Upper lobe of left lung (tissue), 6 donors: Measurements from ENCODE around the gene MIPOL1. TPM values are rescaled to one million over a fixed set of nuclear protein-coding genes. Genes with fewer than 3 reads are reported as not detected.
A peak's percentile ranks its signal among the peaks of the same experiment; 100 is the strongest.

Source experiments
- ATAC-seq, 2 donors: fragments of 200-7000 bp; cut with Tn5 transposase; one replicate each; pipeline ENCODE4 v1.9.1; 2022; ENCODE audit warnings: mild to moderate bottlenecking in 2 of 2, moderate library complexity in 2 of 2; ENCODE audit not compliant: low FRiP score in 2 of 2
- DNase-seq, 2 donors: peaks; one replicate each; pipeline ENCODE4 v3.0.0-alpha.2; 2019 to 2020
- H3K27ac ChIP-seq, 4 donors: fragments of 200-600 bp; sonication (generic); one replicate each; pipeline ENCODE4 v1.5.1; 2016 to 2019
- H3K27me3 ChIP-seq, 4 donors: fragments of 200-600 bp; sonication (generic); one replicate each; pipeline ENCODE4 v1.5.1; 2017 to 2019
- H3K36me3 ChIP-seq, 4 donors: fragments of 200-600 bp; sonication (generic); one replicate each; pipeline ENCODE4 v1.5.1; 2016 to 2019
- H3K4me1 ChIP-seq, 4 donors: fragments of 200-600 bp; sonication (generic); one replicate each; pipeline ENCODE4 v1.5.1; 2018 to 2019
- H3K4me3 ChIP-seq, 4 donors: fragments of 200-600 bp; sonication (generic); one replicate each; pipeline ENCODE4 v1.5.1; 2017 to 2019; ENCODE audit warnings: mild to moderate bottlenecking in 2 of 4, moderate library complexity in 1 of 4
- H3K9me3 ChIP-seq, 4 donors: fragments of 200-600 bp; sonication (generic); one replicate each; pipeline ENCODE4 v1.5.1; 2018 to 2019
- CTCF ChIP-seq, 6 experiments: fragments of 450-650 bp in 4 of 6; fragments of 200-600 bp in 2 of 6; sonication (generic) in 2 of 6; IDR thresholded peaks; one replicate each; pipeline ENCODE4 v1.5.1; 2016 to 2019; ENCODE audit warnings: antibody characterized with exemption in 6 of 6
- EP300 ChIP-seq, 4 donors: sonication (generic); formaldehyde crosslinking; IDR thresholded peaks; one replicate each; pipeline ENCODE4 v1.5.1; 2017; ENCODE audit warnings: antibody characterized with exemption in 4 of 4, control low read depth in 2 of 4
- POLR2A ChIP-seq, 4 donors: fragments of 450-650 bp; IDR thresholded peaks; one replicate each; pipeline ENCODE4 v1.5.1; 2016 to 2017; ENCODE audit warnings: antibody characterized with exemption in 4 of 4, mild to moderate bottlenecking in 2 of 4
- POLR2AphosphoS5 ChIP-seq, 2 donors: sonication (generic); formaldehyde crosslinking; IDR thresholded peaks; one replicate each; pipeline ENCODE4 v1.5.1; 2017; ENCODE audit warnings: antibody characterized with exemption in 2 of 2
- WGBS, 2 donors: methylation state at CpG; one replicate each; pipeline ENCODE4 v1.1.5; 2017 to 2018; 5-methylcytosine and 5-hydroxymethylcytosine counted together
- total RNA-seq, 6 donors: library from RNA; depleted of rRNA in 4 of 6; stranded (reverse); fragments of >200 nt in 4 of 6; gene quantifications; one replicate each; pipeline versions ENCODE4 v1.1.0 to v1.2.1, GENCODE V29; 2016 to 2021
- donor health status: DM: no; HTN: no; CAD: no; lungs with moderate emphysema.
- donor health status: DM: no; HTN: yes; CAD: no; lungs with severe emphysema.

MIPOL1 gene
- total RNA-seq, 6 donors from 2014 or later = 4.1 to 32.6 (median 8.4) TPM

GRCh38 chr14:37490607-37491006, 292.9 kb downstream of the MIPOL1 start:
- Histone ChIP-seq H3K4me1 (peaks cover 0 to 2% (median 0%) of the 10 kb centered on the region in 4 donors), H3K27ac (no peak overlapping the region), H3K36me3 (no peaks in the 10 kb centered on the region), H3K4me3 (no peak overlapping the region), H3K27me3 (no peaks in the 10 kb centered on the region), H3K9me3 (no peaks in the 10 kb centered on the region)
- DNase-seq = no peak
- TF ChIP-seq CTCF (IDR thresholded peaks at IDR 0.05) = no peak
- no peak for ATAC-seq
- WGBS, 2 donors = 91 to 92% methylated on average over 3 of the region's 3 CpGs

GRCh38 chr14:37491076-37491475, 293.3 kb downstream of the MIPOL1 start:
- H3K27me3 ChIP-seq = no peaks in the 10 kb centered on the region
- DNase-seq = peak in 1 of 2 donors; percentile 60
- no peaks in the 10 kb centered on the region for H3K36me3 ChIP-seq
- WGBS, 2 donors = 73 to 87% methylated on average over 5 of the region's 5 CpGs
- no peak for ATAC-seq
- TF ChIP-seq POLR2AphosphoS5 (IDR thresholded peaks at IDR 0.05) = no peak
- TF ChIP-seq EP300 (IDR thresholded peaks at IDR 0.05) = peak in 1 of 4 donors; percentile 10
- no peaks in the 10 kb centered on the region for H3K9me3 ChIP-seq
- H3K4me3 ChIP-seq = no peak overlapping the region
- H3K27ac ChIP-seq = no peak overlapping the region
- peaks cover 0 to 2% (median 0%) of the 10 kb centered on the region in 4 donors for H3K4me1 ChIP-seq

- Histone ChIP-seq H3K27me3 (no peaks in the 10 kb centered on the region), H3K27ac (no peak overlapping the region), H3K4me3 (no peak overlapping the region), H3K36me3 (no peaks in the 10 kb centered on the region), H3K4me1 (peaks cover 0 to 2% (median 0%) of the 10 kb centered on the region in 4 donors), H3K9me3 (no peaks in the 10 kb centered on the region)
- DNase-seq (no peak), ATAC-seq (no peak)
- 83 to 89% methylated on average over 2 of the region's 2 CpGs for WGBS, 2 donors
- TF ChIP-seq POLR2AphosphoS5 (IDR thresholded peaks at IDR 0.05) (no peak), POLR2A (IDR thresholded peaks at IDR 0.05) (no peak), CTCF (IDR thresholded peaks at IDR 0.05) (no peak), EP300 (IDR thresholded peaks at IDR 0.05) (no peak)
Measured at GRCh38 chr14:37493606-37494005, 295.9 kb downstream of the MIPOL1 start.

GRCh38 chr14:37497422-37497821, 299.7 kb downstream of the MIPOL1 start:
- no peak for TF ChIP-seq POLR2A (IDR thresholded peaks at IDR 0.05)
- no peak for TF ChIP-seq POLR2AphosphoS5 (IDR thresholded peaks at IDR 0.05)
- TF ChIP-seq CTCF (IDR thresholded peaks at IDR 0.05) = no peak
- no peak for TF ChIP-seq EP300 (IDR thresholded peaks at IDR 0.05)
- DNase-seq = no peak
- Histone ChIP-seq H3K4me1 (no peaks in the 10 kb centered on the region), H3K36me3 (peaks cover 0 to 10% (median 1%) of the 10 kb centered on the region in 4 donors), H3K27me3 (no peaks in the 10 kb centered on the region), H3K27ac (no peak overlapping the region), H3K9me3 (no peaks in the 10 kb centered on the region), H3K4me3 (no peak overlapping the region)
- WGBS, 2 donors = 90 to 95% methylated on average over 2 of the region's 2 CpGs
- no peak for ATAC-seq

GRCh38 chr14:37501877-37502276, 304.1 kb downstream of the MIPOL1 start:
- no peak for ATAC-seq

More at GRCh38 chr14:37501877-37502276, 304.1 kb downstream of the MIPOL1 start:
- Histone ChIP-seq H3K27ac (no peak overlapping the region), H3K4me3 (no peak overlapping the region), H3K36me3 (peaks cover 0 to 10% (median 1%) of the 10 kb centered on the region in 4 donors), H3K4me1 (no peaks in the 10 kb centered on the region), H3K27me3 (no peaks in the 10 kb centered on the region), H3K9me3 (no peaks in the 10 kb centered on the region)
- WGBS, 2 donors = 87 to 94% methylated on average over 3 of the region's 5 CpGs
- DNase-seq = peak in 1 of 2 donors; percentile 9
- TF ChIP-seq CTCF (IDR thresholded peaks at IDR 0.05) = no peak
- TF ChIP-seq POLR2A (IDR thresholded peaks at IDR 0.05) = no peak
- no peak for TF ChIP-seq EP300 (IDR thresholded peaks at IDR 0.05)
- TF ChIP-seq POLR2AphosphoS5 (IDR thresholded peaks at IDR 0.05) = no peak
